GM21786 (cell line): ENCODE measurements around the gene MRPL38.

Experiments used
- ATAC-seq: cut with Tn5 transposase; IDR thresholded peaks from one replicate; pipeline ENCODE4 v1.9.1; 2021; ENCODE audit not compliant: unreplicated experiment

The MRPL38 gene

DNA sequence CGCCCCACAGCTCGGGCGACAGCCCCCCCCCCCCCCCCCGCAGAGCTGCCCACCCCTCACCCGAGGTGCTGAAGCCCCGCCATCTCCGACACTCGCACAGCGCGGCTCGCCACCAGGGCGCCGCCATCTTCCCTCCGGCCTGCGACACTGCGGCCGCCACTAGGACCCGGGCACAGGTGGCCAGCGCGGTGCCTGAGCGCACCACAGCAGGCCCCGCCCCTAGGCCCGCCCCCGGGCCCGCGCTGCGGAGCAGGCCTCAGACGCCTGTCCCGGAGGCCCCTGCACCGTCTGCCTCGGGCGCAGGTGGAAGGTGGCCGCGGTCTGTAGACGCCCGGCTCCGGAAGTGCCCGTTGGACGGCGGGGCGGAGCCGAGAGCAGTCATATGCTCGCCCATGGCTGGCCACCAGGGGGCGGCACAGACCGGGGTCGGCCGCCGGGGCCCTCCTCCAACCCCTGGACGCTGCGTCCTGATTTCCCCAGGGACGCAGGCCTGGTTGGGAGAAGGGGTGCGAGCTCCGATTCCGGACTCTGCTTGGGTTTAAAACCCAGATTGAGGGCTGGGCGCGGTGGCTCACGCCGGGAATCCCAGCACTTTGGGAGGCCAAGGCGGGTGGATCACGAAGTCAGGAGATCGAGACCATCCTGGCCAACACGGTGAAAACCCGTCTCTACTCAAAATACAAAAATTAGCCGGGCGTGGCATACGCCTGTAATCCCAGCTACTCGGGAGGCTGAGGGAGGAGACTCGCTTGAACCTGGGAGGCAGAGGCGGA is at the start of gene MRPL38:
Gene MRPL38 (minus strand): TSS at position 136 of the 773 bp plus-strand sequence. CDS start 9 bp downstream, at position 127.
- peak; percentile 95 for ATAC-seq

GRCh38 chr17:75950855-75951554 is 46.3 kb upstream of the MRPL38 start:
- ATAC-seq, result no peak

- ATAC-seq, result no peak
Observed at GRCh38 chr17:75950421-75950820, 45.7 kb upstream of the MRPL38 start.

DNA sequence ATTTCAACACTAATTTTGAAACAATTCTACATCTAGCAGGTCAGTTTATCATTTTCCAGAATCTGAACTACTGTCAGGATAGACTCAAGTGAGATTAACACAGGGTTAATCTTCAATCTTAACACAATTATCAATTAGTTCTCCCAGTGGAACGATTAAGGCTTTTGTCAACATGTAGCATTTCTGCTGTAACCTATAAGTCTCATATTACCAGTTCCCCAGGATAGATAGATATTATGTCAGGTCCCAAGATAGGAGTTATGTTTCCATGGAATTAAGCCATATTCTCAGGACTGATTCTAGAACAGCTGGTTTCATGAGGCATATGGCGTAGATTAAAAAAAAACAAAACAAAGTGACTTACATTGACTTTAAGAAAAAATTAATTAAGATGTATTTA is 40.5 kb upstream of the MRPL38 start:
- ATAC-seq, result no peak

GRCh38 chr17:75943491-75943890 is 38.8 kb upstream of the MRPL38 start:
- no peak for ATAC-seq

DNA sequence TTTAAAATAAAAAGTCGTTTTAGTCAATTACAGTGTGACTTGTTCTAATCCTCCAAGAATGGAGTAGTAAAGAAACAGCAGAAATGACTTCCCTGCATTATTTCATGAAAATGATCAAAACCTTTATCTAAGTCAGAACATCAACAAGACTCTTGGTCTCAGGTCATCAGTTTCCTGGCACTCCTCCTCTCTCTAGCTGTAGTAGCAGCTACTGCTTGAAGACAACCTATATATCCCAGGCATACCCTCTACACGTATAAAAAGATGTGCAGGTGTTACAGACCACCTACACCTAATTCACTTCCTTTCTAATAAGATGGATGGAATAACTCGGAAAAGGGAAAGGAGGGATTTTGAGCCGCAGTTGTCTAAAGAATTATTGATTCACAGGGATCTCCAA is 37.8 kb upstream of the MRPL38 start:
- no peak for ATAC-seq

DNA sequence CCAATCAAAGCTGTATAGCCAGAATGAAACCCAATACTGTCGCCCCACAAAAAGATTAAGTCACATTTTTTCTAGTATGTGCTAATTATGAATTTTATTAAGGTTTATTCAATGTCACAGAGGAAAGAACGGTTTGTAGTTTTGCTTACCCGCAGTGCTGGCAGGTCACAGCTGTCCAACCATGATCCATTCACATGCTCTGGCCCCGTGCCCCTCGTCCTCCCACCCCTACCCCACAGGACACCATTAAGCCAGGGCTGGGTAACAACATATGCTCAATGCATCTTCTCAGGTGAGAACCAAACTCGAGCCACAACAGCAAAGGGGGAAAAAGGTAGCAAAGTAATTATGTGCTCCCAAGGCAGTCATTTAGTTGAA is 36.7 kb upstream of the MRPL38 start:
- ATAC-seq, result no peak

GRCh38 chr17:75940727-75941441 is 36.2 kb upstream of the MRPL38 start, which contains the start of gene FBF1:
Gene FBF1, minus strand, starts transcription at chr17:75941042. Its CDS starts 2,893 bp downstream, at chr17:75938149.
- peak; percentile 93 for ATAC-seq

- no peak for ATAC-seq
Observed at GRCh38 chr17:75937652-75938051, 33.0 kb upstream of the MRPL38 start.

DNA sequence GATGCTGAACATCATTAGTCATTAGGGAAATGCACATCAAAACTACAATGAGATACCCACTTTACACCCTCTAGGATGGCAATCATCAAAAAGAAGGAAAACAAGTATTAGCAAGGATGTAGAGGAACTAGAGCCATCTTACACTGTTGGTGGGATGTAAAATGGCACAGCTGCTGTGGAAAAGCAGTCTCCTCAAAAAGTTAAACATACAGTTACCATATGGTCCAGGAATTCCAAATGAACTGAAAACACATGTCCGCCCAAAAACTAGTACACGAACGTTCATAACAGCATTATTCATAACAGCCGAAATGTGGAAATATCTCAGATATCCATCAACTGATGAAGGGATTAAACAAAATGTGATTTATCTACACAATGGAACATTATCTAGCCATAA is 29.1 kb upstream of the MRPL38 start:
- no peak for ATAC-seq

- no peak for ATAC-seq
Observed at GRCh38 chr17:75932852-75933251, 28.2 kb upstream of the MRPL38 start.

DNA sequence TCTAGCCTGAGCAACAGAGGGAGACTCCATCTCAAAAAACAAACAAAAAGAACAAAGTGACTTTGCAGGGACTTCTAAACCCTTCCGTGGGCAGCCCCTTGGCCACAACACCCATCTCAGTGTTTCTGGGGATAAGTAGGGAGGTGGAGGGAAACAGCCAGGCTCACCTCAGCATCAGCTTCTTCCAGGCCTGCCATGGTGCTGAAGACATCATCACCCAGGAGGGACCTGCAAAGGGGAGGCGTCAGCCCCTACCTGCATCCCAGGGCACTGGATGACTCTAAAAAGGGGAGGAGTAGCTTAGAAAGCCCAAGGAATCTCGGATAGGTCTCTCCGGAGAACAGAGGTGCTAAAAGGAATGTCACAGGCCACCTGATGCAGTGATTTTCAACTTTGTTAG is 26.4 kb upstream of the MRPL38 start:
- no peak for ATAC-seq

DNA sequence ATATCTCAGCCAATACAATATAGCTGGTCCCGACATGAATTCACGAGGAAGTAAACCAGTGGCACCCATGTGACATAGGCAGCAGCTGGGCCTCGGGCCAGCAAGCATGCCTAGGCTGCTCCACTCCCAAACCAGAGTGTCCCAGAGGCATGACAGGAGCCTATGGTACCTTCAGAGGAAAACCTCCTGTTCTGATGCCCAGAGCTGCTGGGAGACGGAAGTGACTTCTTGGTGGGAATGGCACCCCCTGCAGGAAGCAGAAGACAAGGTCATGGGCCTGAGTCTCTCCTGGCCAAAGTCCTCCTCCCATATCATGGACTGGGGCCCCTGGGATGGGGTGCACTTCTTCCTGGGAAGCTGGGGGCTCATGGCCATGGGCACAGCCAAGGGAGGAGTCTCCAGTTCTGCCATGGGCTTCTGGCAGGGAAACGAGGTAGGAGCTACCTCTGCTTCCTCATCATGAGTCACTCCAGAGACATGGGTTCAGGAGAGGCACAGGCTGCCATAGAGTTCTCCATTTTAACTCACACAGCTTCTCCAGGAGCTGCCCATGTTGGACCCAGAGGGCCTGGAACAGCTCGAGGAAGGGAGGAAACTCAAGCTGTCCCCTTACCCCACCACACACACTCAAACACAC is 22.7 kb upstream of the MRPL38 start:
- ATAC-seq, result no peak

DNA sequence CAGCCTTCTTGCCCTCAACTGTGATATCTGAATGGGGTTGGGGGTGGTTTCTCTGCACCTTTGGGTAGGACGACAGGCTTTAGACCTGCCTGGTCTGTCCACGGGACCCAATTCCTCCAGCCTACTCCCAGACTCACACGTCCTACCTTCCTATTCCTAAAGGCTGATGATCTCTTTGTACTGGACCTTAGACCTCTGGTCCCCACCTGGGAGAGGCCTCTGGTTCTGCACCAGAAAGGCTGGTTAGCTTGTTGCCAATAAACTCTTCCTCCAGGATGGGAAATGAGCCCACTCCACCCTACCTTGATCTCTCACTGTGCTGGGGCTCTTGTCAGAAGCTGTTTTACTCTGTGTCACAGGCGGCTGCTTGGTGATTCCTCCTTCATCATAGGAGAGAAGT is 21.8 kb upstream of the MRPL38 start:
- ATAC-seq, result no peak

- no peak for ATAC-seq
Observed at GRCh38 chr17:75925912-75926311, 21.2 kb upstream of the MRPL38 start.

- ATAC-seq, result no peak
Observed at GRCh38 chr17:75925103-75925502, 20.4 kb upstream of the MRPL38 start.

- ATAC-seq, result no peak
Observed at GRCh38 chr17:75922963-75923874, 18.5 kb upstream of the MRPL38 start.

- no peak for ATAC-seq
Observed at GRCh38 chr17:75922173-75922961, 17.7 kb upstream of the MRPL38 start.

DNA sequence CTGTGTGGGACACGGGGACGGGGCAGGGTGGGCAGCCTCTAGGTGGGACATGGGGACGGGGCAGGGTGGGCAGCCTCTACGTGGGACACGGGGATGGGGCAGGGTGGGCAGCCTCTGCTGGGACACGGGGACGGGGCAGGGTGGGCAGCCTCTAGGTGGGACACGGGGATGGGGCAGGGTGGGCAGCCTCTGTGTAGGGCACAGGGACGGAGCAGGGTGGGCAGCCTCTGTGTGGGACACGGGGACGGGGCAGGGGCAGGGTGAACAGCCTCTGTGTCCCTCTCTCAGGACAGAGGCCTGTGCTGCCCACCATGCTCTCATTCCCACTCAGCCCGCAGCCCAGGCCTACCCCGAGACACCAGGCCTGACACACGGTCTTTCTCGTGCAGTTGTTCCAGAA is 16.9 kb upstream of the MRPL38 start:
- ATAC-seq, result no peak
